ENCODE results near the gene BTBD19.

The BTBD19 gene

DNA sequence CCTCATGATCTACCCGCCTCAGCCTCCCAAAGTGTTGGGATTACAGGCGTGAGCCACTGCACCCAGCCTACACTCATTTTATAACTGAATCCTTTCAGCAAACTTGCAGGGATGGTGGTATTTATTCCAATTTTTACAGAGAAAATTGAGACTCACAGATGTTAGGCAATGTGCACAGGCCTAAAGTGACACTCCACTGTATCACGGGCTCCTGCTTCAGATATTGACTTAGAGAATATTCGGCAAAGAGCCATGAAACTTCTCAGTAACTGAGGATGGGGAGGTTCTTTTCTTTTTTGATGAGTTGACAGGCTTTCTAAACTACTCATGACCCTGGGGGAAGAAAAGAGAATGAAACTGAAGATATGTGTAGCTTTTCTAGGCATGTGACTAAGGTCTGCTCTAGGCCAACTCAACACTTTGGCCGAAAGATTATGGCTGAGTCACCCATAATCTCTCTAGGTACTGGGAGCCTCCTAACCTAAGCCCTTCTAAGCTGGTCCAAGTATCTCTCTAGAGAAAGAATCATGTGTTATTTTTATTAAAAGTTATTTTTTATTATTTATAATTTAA is 54.6 kb downstream of the BTBD19 start:
- in situ Hi-C loops (cut with HindIII; ENCODE audit: low sequenced_read_pairs): no loop called here
- TF ChIP-seq, protein P1, sequence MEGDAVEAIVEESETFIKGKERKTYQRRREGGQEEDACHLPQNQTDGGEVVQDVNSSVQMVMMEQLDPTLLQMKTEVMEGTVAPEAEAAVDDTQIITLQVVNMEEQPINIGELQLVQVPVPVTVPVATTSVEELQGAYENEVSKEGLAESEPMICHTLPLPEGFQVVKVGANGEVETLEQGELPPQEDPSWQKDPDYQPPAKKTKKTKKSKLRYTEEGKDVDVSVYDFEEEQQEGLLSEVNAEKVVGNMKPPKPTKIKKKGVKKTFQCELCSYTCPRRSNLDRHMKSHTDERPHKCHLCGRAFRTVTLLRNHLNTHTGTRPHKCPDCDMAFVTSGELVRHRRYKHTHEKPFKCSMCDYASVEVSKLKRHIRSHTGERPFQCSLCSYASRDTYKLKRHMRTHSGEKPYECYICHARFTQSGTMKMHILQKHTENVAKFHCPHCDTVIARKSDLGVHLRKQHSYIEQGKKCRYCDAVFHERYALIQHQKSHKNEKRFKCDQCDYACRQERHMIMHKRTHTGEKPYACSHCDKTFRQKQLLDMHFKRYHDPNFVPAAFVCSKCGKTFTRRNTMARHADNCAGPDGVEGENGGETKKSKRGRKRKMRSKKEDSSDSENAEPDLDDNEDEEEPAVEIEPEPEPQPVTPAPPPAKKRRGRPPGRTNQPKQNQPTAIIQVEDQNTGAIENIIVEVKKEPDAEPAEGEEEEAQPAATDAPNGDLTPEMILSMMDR (IDR thresholded peaks at IDR 0.05; ENCODE audit: low read depth, low read length, missing control alignments): no peak
- no peak overlapping the region for H3K4me3 ChIP-seq (ENCODE audit: low read depth, low read length)
- no peak for DNase-seq (ENCODE audit: low read depth)
